Astrocyte (in vitro differentiated cells and primary cell): ENCODE data around the gene MOG.
"Not testable (repeated sequence)": the region's sequence is repeated elsewhere in the genome, so short reads cannot be mapped to it uniquely, and the experiment has no call there.

Experiments
- CTCF ChIP-seq: IDR thresholded peaks from 2 replicates; pipeline ENCODE4 v1.5.1; 2011; ENCODE audit warnings: low read depth, mild to moderate bottlenecking, inconsistent platforms, low read length, moderate library complexity; ENCODE audit not compliant: insufficient read depth
- EZH2 ChIP-seq: IDR thresholded peaks from 2 replicates; pipeline ENCODE4 v1.6.1; 2012; ENCODE audit warnings: mild to moderate bottlenecking, low read length, inconsistent platforms; ENCODE audit not compliant: insufficient read depth

- TF ChIP-seq CTCF, EZH2: not testable (repeated sequence)
Observed at GRCh38 chr6:29672116-29672515, 15.2 kb downstream of the MOG start.
